Neural cell (in vitro differentiated cells): ENCODE data around the gene WNT3.

Experiments used
- EP300 ChIP-seq: fragments of 450-650 bp; conservative IDR thresholded peaks from 2 replicates; pipeline ENCODE4 v1.6.1; 2014; ENCODE audit warnings: antibody characterized with exemption, mild to moderate bottlenecking, moderate library complexity; ENCODE audit not compliant: poor library complexity, severe bottlenecking
- EZH2 ChIP-seq: fragments of 200-600, 300-800 bp; shearing (Covaris generic), sonication (generic); IDR thresholded peaks from 2 replicates; pipeline ENCODE4 v1.6.1; 2014; ENCODE audit warnings: antibody characterized with exemption, low read length, borderline replicate concordance, mild to moderate bottlenecking; ENCODE audit not compliant: insufficient read depth, poor library complexity, severe bottlenecking
- POLR2AphosphoS5 ChIP-seq: IDR thresholded peaks from 2 replicates; pipeline ENCODE4 v1.6.1; 2012
- SMC3 ChIP-seq: fragments of 450-650 bp; conservative IDR thresholded peaks from 2 replicates; pipeline ENCODE4 v1.6.1; 2014; ENCODE audit warnings: antibody characterized with exemption, mild to moderate bottlenecking, moderate library complexity; ENCODE audit not compliant: poor library complexity
- TAF1 ChIP-seq: IDR thresholded peaks from 2 replicates; pipeline ENCODE4 v1.6.1; 2012; ENCODE audit warnings: low read depth
- TF ChIP-seq, protein P1 (sequence below): fragments of 450-650 bp; IDR thresholded peaks from 2 replicates; pipeline ENCODE4 v1.5.1; 2014; ENCODE audit warnings: antibody characterized with exemption, mild to moderate bottlenecking, moderate library complexity; ENCODE audit not compliant: poor library complexity, severe bottlenecking

- TF ChIP-seq EP300 = no peak
- TF ChIP-seq, protein P1, sequence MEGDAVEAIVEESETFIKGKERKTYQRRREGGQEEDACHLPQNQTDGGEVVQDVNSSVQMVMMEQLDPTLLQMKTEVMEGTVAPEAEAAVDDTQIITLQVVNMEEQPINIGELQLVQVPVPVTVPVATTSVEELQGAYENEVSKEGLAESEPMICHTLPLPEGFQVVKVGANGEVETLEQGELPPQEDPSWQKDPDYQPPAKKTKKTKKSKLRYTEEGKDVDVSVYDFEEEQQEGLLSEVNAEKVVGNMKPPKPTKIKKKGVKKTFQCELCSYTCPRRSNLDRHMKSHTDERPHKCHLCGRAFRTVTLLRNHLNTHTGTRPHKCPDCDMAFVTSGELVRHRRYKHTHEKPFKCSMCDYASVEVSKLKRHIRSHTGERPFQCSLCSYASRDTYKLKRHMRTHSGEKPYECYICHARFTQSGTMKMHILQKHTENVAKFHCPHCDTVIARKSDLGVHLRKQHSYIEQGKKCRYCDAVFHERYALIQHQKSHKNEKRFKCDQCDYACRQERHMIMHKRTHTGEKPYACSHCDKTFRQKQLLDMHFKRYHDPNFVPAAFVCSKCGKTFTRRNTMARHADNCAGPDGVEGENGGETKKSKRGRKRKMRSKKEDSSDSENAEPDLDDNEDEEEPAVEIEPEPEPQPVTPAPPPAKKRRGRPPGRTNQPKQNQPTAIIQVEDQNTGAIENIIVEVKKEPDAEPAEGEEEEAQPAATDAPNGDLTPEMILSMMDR = no peak
- TF ChIP-seq EZH2 = no peak
- no peak for TF ChIP-seq TAF1
- TF ChIP-seq POLR2AphosphoS5 = no peak
- TF ChIP-seq SMC3 = no peak
Measured at GRCh38 chr17:46853896-46854444, 35.5 kb upstream of the WNT3 start.
